Loucy (cell line): Measurements from ENCODE around the gene HYAL3.

Experiments
- H2AFZ ChIP-seq: fragments of 200-600 bp; sonication (generic); 2 replicates; pipeline ENCODE4 v1.6.0; 2016; ENCODE audit warnings: antibody characterized with exemption, mild to moderate bottlenecking, low read length, moderate library complexity
- H3F3A ChIP-seq: fragments of 200-600 bp; 2 replicates; pipeline ENCODE4 v1.6.0; 2016; ENCODE audit warnings: antibody characterized with exemption, low read depth, mild to moderate bottlenecking
- H3K27me3 ChIP-seq: fragments of 200-600 bp; sonication (generic); 2 replicates; pipeline ENCODE4 v1.6.1; 2014; ENCODE audit warnings: low read length, mild to moderate bottlenecking; ENCODE audit not compliant: insufficient read depth, poor library complexity, severe bottlenecking
- H3K36me3 ChIP-seq: fragments of 200-600 bp; sonication (generic); 2 replicates; pipeline ENCODE4 v1.6.1; 2016; ENCODE audit warnings: low read length; ENCODE audit not compliant: insufficient read depth
- H3K4me1 ChIP-seq: fragments of 200-600 bp; sonication (generic); 2 replicates; pipeline ENCODE4 v1.5.1; 2014; ENCODE audit warnings: low read length, mild to moderate bottlenecking; ENCODE audit not compliant: insufficient read depth, poor library complexity, severe bottlenecking
- H3K4me2 ChIP-seq: fragments of 200-600 bp; sonication (generic); 2 replicates; pipeline ENCODE4 v1.6.0; 2014; ENCODE audit warnings: antibody characterized with exemption, low read length, low read depth, mild to moderate bottlenecking; ENCODE audit not compliant: poor library complexity, severe bottlenecking
- H3K4me3 ChIP-seq: fragments of 200-600 bp; sonication (generic); 2 replicates; pipeline ENCODE4 v1.5.1; 2014; ENCODE audit warnings: low read length, mild to moderate bottlenecking, mixed read lengths; ENCODE audit not compliant: poor library complexity, severe bottlenecking
- H3K79me2 ChIP-seq: fragments of 200-600 bp; sonication (generic); 2 replicates; pipeline ENCODE4 v1.6.1; 2014; ENCODE audit warnings: low read length; ENCODE audit not compliant: insufficient read depth
- H3K9ac ChIP-seq: fragments of 200-600 bp; sonication (generic); 2 replicates; pipeline ENCODE4 v1.6.0; 2014; ENCODE audit warnings: mild to moderate bottlenecking, low read depth, low read length, moderate library complexity; ENCODE audit not compliant: poor library complexity, severe bottlenecking
- H3K9me2 ChIP-seq: fragments of 200-600 bp; sonication (generic); replicated peaks from 2 replicates; pipeline ENCODE4 v1.6.1; 2016; ENCODE audit warnings: low read depth, low read length, mixed read lengths
- H3K9me3 ChIP-seq: fragments of 200-600 bp; sonication (generic); 2 replicates; pipeline ENCODE4 v1.6.1; 2014; ENCODE audit warnings: mild to moderate bottlenecking, antibody characterized with exemption, low read length, low read depth; ENCODE audit not compliant: insufficient read depth
- H4K20me1 ChIP-seq: fragments of 200-600 bp; sonication (generic); 2 replicates; pipeline ENCODE4 v1.6.0; 2014; ENCODE audit warnings: antibody characterized with exemption, low read length, mild to moderate bottlenecking; ENCODE audit not compliant: insufficient read depth, poor library complexity, severe bottlenecking
- CTCF ChIP-seq: fragments of 200-600 bp; sonication (generic); conservative IDR thresholded peaks from 2 replicates; pipeline ENCODE4 v1.5.1; 2014; ENCODE audit warnings: mild to moderate bottlenecking, antibody characterized with exemption, low read length
- EZH2phosphoT487 ChIP-seq: fragments of 200-600 bp; IDR thresholded peaks from 2 replicates; pipeline ENCODE4 v1.6.1; 2018; ENCODE audit warnings: antibody characterized with exemption, mild to moderate bottlenecking, moderate library complexity, borderline replicate concordance

Gene HYAL3

DNA sequence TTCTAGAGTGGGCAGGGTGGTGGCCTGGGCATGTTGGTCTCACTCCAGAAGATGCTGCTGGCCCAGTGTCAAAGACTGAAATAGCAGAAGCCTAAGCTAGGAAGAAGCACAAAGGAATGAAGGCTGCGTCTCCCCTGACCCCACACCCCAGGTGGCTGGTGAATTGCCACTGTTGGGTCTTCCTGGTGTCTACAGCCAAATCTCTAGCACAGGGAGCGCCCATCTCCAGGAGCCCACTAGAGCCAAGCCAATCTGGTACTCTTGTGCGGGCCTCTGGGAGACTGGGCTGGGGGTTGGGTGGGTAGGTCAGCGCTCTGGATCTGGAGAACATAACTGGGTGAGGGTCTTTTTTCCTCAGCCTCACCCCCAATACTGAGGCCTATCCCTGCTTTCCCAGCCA lies 27.9 kb upstream of the HYAL3 start:
- H3K4me3 ChIP-seq: peak overlapping the region; percentile 94
- H3F3A ChIP-seq: peaks cover 9% of the 10 kb centered on the region
- H3K9me2 ChIP-seq: no peaks in the 10 kb centered on the region
- H3K27me3 ChIP-seq: no peaks in the 10 kb centered on the region
- peaks cover 41% of the 10 kb centered on the region for H3K79me2 ChIP-seq
- TF ChIP-seq EZH2phosphoT487: no peak
- TF ChIP-seq CTCF: no peak
- peaks cover 15% of the 10 kb centered on the region for H3K4me1 ChIP-seq
- no peaks in the 10 kb centered on the region for H3K9me3 ChIP-seq
- H3K9ac ChIP-seq: peak overlapping the region; percentile 82
- peak overlapping the region; percentile 95 for H3K4me2 ChIP-seq
- H2AFZ ChIP-seq: no peak overlapping the region
- H3K36me3 ChIP-seq: peaks cover 30% of the 10 kb centered on the region
- H4K20me1 ChIP-seq: peaks cover 41% of the 10 kb centered on the region

DNA sequence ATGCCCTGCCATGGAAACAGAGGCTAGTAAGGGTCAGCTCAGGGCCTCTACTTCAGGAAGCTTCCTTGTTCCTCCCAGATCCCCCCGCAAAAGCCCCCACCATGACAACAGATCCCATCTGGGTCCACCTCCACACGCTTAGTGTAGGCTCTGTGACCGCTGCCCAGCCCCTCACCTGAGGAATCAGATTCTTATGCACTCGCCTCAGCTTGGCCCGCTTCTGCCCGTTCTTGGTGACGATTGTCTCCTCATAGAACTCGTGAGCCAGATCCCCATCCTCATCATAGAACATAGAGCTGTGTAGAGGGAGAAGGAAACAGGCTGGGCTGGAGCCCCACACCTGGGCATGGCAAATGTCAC lies 27.0 kb upstream of the HYAL3 start:
- peaks cover 31% of the 10 kb centered on the region for H4K20me1 ChIP-seq
- H3K9me2 ChIP-seq: no peaks in the 10 kb centered on the region
- peaks cover 9% of the 10 kb centered on the region for H3F3A ChIP-seq
- no peak overlapping the region for H2AFZ ChIP-seq
- peaks cover 31% of the 10 kb centered on the region for H3K79me2 ChIP-seq
- H3K4me3 ChIP-seq: no peak overlapping the region
- peak overlapping the region; percentile 82 for H3K9ac ChIP-seq
- peaks cover 15% of the 10 kb centered on the region for H3K4me1 ChIP-seq
- H3K9me3 ChIP-seq: no peaks in the 10 kb centered on the region
- no peak for TF ChIP-seq EZH2phosphoT487
- no peak for TF ChIP-seq CTCF
- H3K4me2 ChIP-seq: peak overlapping the region; percentile 95
- H3K36me3 ChIP-seq: peaks cover 20% of the 10 kb centered on the region
- no peaks in the 10 kb centered on the region for H3K27me3 ChIP-seq

GRCh38 chr3:50325497-50326181 lies 26.4 kb upstream of the HYAL3 start:
- no peak for TF ChIP-seq EZH2phosphoT487
- no peak for TF ChIP-seq CTCF
- H3K9ac ChIP-seq: no peak overlapping the region
- peaks cover 15% of the 10 kb centered on the region; the same call in 1 of the 2 replicates for H3K36me3 ChIP-seq

More at GRCh38 chr3:50325497-50326181, 26.4 kb upstream of the HYAL3 start:
- Histone ChIP-seq H3K4me1 (peaks cover 15% of the 10 kb centered on the region), H3K79me2 (peaks cover 27% of the 10 kb centered on the region), H2AFZ (no peak overlapping the region), H3K4me3 (no peak overlapping the region), H3K9me2 (no peaks in the 10 kb centered on the region), H3K27me3 (no peaks in the 10 kb centered on the region), H4K20me1 (peaks cover 26% of the 10 kb centered on the region), H3K4me2 (no peak overlapping the region), H3F3A (peaks cover 9% of the 10 kb centered on the region), H3K9me3 (no peaks in the 10 kb centered on the region)
